ENCODE data around the gene TSSC4.

Gene TSSC4

GRCh38 chr11:2425506-2425905 is 25.0 kb downstream of the TSSC4 start:
- Histone ChIP-seq H3K27me3 (ENCODE audit: insufficient read depth, low read length) (no peaks in the 10 kb centered on the region), H2AFZ (ENCODE audit: low read length) (no peak overlapping the region)

GRCh38 chr11:2426221-2426620 is 25.7 kb downstream of the TSSC4 start:
- Histone ChIP-seq H3K4me2 (ENCODE audit: low read length) (no peak overlapping the region), H3F3A (ENCODE audit: insufficient read depth, low read length) (no peaks in the 10 kb centered on the region), H4K20me1 (ENCODE audit: insufficient read depth, low read length) (no peaks in the 10 kb centered on the region), H3K4me1 (ENCODE audit: insufficient read depth, low read length, severe bottlenecking) (no peaks in the 10 kb centered on the region), H3K27me3 (ENCODE audit: insufficient read depth, low read length) (no peaks in the 10 kb centered on the region), H3K9ac (ENCODE audit: low read length) (no peak overlapping the region), H3K79me2 (ENCODE audit: insufficient read depth, low read length) (no peaks in the 10 kb centered on the region), H3K27ac (ENCODE audit: low read depth, low read length, poor library complexity, severe bottlenecking) (no peak overlapping the region), H2AFZ (ENCODE audit: low read length) (no peak overlapping the region), H3K9me2 (ENCODE audit: low read depth, low read length) (no peaks in the 10 kb centered on the region), H3K36me3 (ENCODE audit: insufficient read depth, low read length) (no peaks in the 10 kb centered on the region), H3K9me3 (ENCODE audit: low read length) (no peaks in the 10 kb centered on the region), H3K4me3 (ENCODE audit: low read depth, low read length, poor library complexity, severe bottlenecking) (no peak overlapping the region)
- TF ChIP-seq EZH2 (IDR thresholded peaks at IDR 0.05; ENCODE audit: borderline replicate concordance, low read length) (no peak), CTCF (IDR thresholded peaks at IDR 0.05; ENCODE audit: low read length) (no peak)

More at GRCh38 chr11:2425506-2425905, 25.0 kb downstream of the TSSC4 start:
- Histone ChIP-seq H3K79me2 (ENCODE audit: insufficient read depth, low read length) (no peaks in the 10 kb centered on the region), H3K4me1 (ENCODE audit: insufficient read depth, low read length, severe bottlenecking) (no peaks in the 10 kb centered on the region), H3K27ac (ENCODE audit: low read depth, low read length, poor library complexity, severe bottlenecking) (no peak overlapping the region), H3K9me3 (ENCODE audit: low read length) (no peaks in the 10 kb centered on the region), H4K20me1 (ENCODE audit: insufficient read depth, low read length) (no peaks in the 10 kb centered on the region), H3K9me2 (ENCODE audit: low read depth, low read length) (no peaks in the 10 kb centered on the region), H3K36me3 (ENCODE audit: insufficient read depth, low read length) (no peaks in the 10 kb centered on the region), H3K4me3 (ENCODE audit: low read depth, low read length, poor library complexity, severe bottlenecking) (no peak overlapping the region), H3F3A (ENCODE audit: insufficient read depth, low read length) (no peaks in the 10 kb centered on the region), H3K4me2 (ENCODE audit: low read length) (no peak overlapping the region), H3K9ac (ENCODE audit: low read length) (no peak overlapping the region)
- no peak for TF ChIP-seq EZH2 (IDR thresholded peaks at IDR 0.05; ENCODE audit: borderline replicate concordance, low read length)
- TF ChIP-seq CTCF (IDR thresholded peaks at IDR 0.05; ENCODE audit: low read length), result no peak

GRCh38 chr11:2426826-2427521 is 26.4 kb downstream of the TSSC4 start:
- Histone ChIP-seq H3K4me3 (ENCODE audit: low read depth, low read length, poor library complexity, severe bottlenecking) (no peak overlapping the region), H3K4me1 (ENCODE audit: insufficient read depth, low read length, severe bottlenecking) (no peaks in the 10 kb centered on the region), H3K9ac (ENCODE audit: low read length) (no peak overlapping the region), H3K27me3 (ENCODE audit: insufficient read depth, low read length) (no peaks in the 10 kb centered on the region), H3F3A (ENCODE audit: insufficient read depth, low read length) (no peaks in the 10 kb centered on the region), H3K4me2 (ENCODE audit: low read length) (no peak overlapping the region), H3K36me3 (ENCODE audit: insufficient read depth, low read length) (no peaks in the 10 kb centered on the region), H2AFZ (ENCODE audit: low read length) (no peak overlapping the region), H3K9me3 (ENCODE audit: low read length) (no peaks in the 10 kb centered on the region), H3K27ac (ENCODE audit: low read depth, low read length, poor library complexity, severe bottlenecking) (no peak overlapping the region), H3K9me2 (ENCODE audit: low read depth, low read length) (no peaks in the 10 kb centered on the region), H3K79me2 (ENCODE audit: insufficient read depth, low read length) (no peaks in the 10 kb centered on the region), H4K20me1 (ENCODE audit: insufficient read depth, low read length) (no peaks in the 10 kb centered on the region)
- TF ChIP-seq CTCF (IDR thresholded peaks at IDR 0.05; ENCODE audit: low read length), result no peak
- no peak for TF ChIP-seq EZH2 (IDR thresholded peaks at IDR 0.05; ENCODE audit: borderline replicate concordance, low read length)
